ENCODE measurements around the gene C1QTNF5.

The C1QTNF5 gene

DNA sequence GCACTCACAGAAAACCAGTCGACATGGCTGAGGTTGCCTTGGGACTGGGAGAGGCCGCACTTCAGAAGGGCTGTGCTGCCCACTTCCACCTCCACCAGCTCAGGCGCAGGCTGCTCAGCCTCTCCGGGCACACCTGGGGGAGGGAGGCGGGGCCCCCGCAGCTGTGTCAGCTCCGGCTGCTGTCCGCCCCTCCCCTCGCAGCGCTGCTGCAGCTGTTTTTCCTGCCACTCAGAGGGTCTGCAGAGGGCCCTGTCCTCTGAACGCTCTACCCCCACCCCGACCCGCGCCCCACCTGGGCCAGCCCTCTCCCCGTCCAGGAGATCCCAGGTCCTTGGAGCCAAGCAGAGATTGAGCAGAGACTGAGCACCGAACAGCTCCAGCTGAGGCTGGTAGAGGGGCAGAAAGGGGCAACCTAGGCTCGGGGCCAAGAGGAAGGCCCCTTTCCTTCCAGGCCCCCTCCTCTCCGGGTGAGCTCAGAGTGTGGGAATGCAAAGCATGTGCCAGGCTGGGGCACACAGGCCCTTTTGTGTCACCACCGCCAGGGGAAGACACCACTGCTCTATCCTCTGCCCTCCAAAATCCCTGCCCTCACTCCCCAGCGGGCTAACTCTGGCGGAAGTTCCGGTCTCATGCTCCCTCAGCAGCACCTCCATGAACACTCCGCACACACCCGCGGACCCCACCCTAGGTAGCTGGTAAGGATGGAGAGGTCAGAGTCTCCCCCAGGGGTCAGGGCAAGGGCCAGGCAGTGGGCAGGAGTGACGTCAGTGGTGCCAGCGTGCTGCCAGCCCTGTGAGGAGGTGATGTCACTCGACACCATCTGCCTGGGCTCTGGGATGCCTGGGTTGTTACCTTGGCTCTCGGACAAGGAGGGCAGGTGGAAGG lies 25.3 kb downstream of the C1QTNF5 start:
- TF ChIP-seq, protein P1, sequence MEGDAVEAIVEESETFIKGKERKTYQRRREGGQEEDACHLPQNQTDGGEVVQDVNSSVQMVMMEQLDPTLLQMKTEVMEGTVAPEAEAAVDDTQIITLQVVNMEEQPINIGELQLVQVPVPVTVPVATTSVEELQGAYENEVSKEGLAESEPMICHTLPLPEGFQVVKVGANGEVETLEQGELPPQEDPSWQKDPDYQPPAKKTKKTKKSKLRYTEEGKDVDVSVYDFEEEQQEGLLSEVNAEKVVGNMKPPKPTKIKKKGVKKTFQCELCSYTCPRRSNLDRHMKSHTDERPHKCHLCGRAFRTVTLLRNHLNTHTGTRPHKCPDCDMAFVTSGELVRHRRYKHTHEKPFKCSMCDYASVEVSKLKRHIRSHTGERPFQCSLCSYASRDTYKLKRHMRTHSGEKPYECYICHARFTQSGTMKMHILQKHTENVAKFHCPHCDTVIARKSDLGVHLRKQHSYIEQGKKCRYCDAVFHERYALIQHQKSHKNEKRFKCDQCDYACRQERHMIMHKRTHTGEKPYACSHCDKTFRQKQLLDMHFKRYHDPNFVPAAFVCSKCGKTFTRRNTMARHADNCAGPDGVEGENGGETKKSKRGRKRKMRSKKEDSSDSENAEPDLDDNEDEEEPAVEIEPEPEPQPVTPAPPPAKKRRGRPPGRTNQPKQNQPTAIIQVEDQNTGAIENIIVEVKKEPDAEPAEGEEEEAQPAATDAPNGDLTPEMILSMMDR (IDR thresholded peaks at IDR 0.05; ENCODE audit: extremely low read depth, missing control alignments): no peak
- peak; percentile 73 for DNase-seq (ENCODE audit: low spot score)

GRCh38 chr11:119314726-119315125 lies 26.0 kb downstream of the C1QTNF5 start:
- DNase-seq (ENCODE audit: low spot score): no peak
- TF ChIP-seq, protein P1 (IDR thresholded peaks at IDR 0.05; ENCODE audit: extremely low read depth, missing control alignments): no peak

DNA sequence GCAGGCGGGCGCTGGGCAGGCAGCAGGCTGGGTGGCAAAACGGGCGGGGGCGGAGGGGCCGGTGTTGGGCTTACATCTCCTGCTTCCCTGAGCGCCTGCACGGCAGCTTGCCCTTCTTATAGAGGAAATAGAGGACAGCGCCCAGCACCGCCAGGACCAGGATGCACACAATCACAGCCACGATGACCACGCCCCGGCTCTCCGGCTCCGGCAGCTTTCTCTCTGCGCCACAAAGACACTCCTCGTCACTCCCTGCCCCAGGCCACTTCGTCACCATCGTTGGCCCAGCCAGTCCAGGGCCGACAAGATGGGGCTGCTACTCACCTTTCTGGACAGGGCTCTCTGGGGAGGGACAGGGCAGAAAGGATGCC lies 30.0 kb downstream of the C1QTNF5 start:
- DNase-seq (ENCODE audit: low spot score): no peak
- TF ChIP-seq, protein P1 (IDR thresholded peaks at IDR 0.05; ENCODE audit: extremely low read depth, missing control alignments): no peak

- TF ChIP-seq, protein P1 (IDR thresholded peaks at IDR 0.05; ENCODE audit: extremely low read depth, missing control alignments): no peak
- DNase-seq (ENCODE audit: low spot score): no peak
Measured at GRCh38 chr11:119309953-119310681, 30.6 kb downstream of the C1QTNF5 start.

DNA sequence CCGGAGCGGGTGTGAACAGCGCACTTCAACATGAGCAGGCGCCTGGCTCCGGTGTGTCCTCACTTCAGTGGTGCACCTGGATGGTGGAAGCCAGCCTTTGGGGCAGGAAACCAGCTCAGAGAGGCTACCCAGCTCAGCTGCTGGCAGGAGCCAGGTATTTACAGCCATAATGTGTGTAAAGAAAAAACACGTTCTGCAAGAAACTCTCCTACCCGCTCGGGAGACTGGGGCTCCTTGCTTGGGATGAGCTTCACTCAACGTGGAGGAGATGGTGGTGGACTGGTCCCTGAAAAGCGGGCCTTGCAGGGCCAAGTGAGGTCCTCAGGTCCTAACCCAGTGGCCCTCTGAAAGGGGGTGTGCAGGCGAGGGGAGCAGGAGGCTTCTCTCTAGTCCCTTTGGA lies 31.3 kb downstream of the C1QTNF5 start:
- no peak for DNase-seq (ENCODE audit: low spot score)

GRCh38 chr11:119307974-119308373 lies 32.7 kb downstream of the C1QTNF5 start:
- DNase-seq (ENCODE audit: low spot score): no peak
- TF ChIP-seq, protein P1 (IDR thresholded peaks at IDR 0.05; ENCODE audit: extremely low read depth, missing control alignments): no peak

More for the DNA sequence above, 31.3 kb downstream of the C1QTNF5 start:
- TF ChIP-seq, protein P1 (IDR thresholded peaks at IDR 0.05; ENCODE audit: extremely low read depth, missing control alignments): no peak

- DNase-seq (ENCODE audit: low spot score): no peak
Measured at GRCh38 chr11:119307219-119307618, 33.5 kb downstream of the C1QTNF5 start.

More at GRCh38 chr11:119307219-119307618, 33.5 kb downstream of the C1QTNF5 start:
- TF ChIP-seq, protein P1 (IDR thresholded peaks at IDR 0.05; ENCODE audit: extremely low read depth, missing control alignments): no peak
